Mucosa of stomach (tissue), 1 donor: Measurements from ENCODE around the gene CPXM2.

Experiments
- H3K27me3 ChIP-seq: one replicate; pipeline ENCODE4 v1.7.0; 2013; ENCODE audit warnings: mild to moderate bottlenecking, low read length; ENCODE audit not compliant: control insufficient read depth, insufficient read depth
- H3K36me3 ChIP-seq: one replicate; pipeline ENCODE4 v1.7.0; 2013; ENCODE audit warnings: low read length; ENCODE audit not compliant: control insufficient read depth, insufficient read depth
- H3K4me1 ChIP-seq: one replicate; pipeline ENCODE4 v1.7.0; 2013; ENCODE audit warnings: mild to moderate bottlenecking, low read length; ENCODE audit not compliant: control insufficient read depth, insufficient read depth
- H3K4me3 ChIP-seq: one replicate; pipeline ENCODE4 v1.7.0; 2013; ENCODE audit warnings: low read length
- H3K9ac ChIP-seq: one replicate; pipeline ENCODE4 v1.7.0; 2013; ENCODE audit warnings: mild to moderate bottlenecking, low read length, moderate library complexity
- H3K9me3 ChIP-seq: one replicate; pipeline ENCODE4 v1.7.0; 2013; ENCODE audit warnings: mild to moderate bottlenecking, low read length, moderate library complexity; ENCODE audit not compliant: control insufficient read depth
- donor health status: Pancreatic carcinoma.

CPXM2 gene

DNA sequence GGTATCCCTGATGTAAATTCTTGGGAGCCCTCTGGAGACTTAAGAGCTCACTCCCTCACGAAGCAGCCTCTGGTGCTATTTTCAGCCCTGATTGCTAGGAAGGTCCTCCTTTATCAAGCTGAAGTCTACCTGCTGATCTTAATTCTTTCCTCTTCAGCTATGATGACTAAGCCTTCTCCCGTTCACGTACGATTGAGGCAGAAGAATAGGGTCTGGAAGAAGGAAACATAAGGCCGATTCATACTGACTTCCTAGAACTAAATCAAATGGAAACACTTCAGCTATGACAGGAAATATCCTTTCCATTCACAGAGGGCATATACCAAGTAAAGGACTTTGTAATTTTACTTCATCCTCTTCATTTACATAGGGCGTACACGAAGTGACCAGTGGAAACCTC, 107.0 kb downstream of the CPXM2 start:
- no peak overlapping the region for H3K4me3 ChIP-seq
- no peaks in the 10 kb centered on the region for H3K27me3 ChIP-seq
- no peak overlapping the region for H3K9ac ChIP-seq
- H3K9me3 ChIP-seq: no peaks in the 10 kb centered on the region
- no peaks in the 10 kb centered on the region for H3K4me1 ChIP-seq
- no peaks in the 10 kb centered on the region for H3K36me3 ChIP-seq

DNA sequence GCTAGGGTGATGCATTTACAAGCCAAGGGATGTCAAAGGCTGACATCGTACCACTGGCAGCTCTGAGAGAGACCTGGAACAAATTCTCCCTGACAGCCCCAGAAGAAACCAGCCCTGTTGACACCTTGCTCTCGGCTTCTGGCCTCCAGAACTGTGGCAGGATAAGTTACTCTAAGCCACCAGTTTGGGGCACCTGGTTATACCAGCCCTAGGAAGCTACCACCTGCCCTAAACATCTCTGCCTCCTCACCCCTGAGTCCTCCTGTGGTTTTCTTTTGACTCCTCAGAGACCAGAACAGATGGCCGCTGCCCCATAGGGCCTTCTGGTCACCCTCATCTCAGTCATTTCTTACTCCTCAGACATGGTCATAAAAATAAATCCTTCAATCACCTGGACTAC, 107.4 kb downstream of the CPXM2 start:
- Histone ChIP-seq H3K9me3 (no peaks in the 10 kb centered on the region), H3K4me3 (no peak overlapping the region), H3K4me1 (no peaks in the 10 kb centered on the region), H3K36me3 (no peaks in the 10 kb centered on the region), H3K27me3 (no peaks in the 10 kb centered on the region), H3K9ac (no peak overlapping the region)

DNA sequence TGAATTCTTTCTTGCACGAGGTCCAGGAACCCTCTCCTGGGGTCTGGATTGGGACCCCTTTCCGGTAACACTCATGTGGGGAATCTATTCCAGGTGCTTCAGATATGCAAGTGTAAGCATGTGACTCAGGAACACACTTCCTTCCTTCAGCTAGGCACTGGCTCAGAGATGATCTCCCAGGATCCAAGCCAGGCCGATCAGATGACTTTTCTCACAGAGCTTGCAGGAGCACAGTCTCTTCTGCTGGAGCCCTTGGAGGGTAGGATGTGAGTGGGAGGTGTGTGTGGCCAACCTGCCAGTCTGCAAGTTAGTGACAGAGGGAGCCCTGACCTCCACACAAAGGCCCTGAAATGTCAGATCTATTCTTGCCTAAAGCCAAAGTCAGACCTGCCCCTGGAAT, 108.3 kb downstream of the CPXM2 start:
- Histone ChIP-seq H3K4me1 (no peaks in the 10 kb centered on the region), H3K9me3 (no peaks in the 10 kb centered on the region), H3K27me3 (no peaks in the 10 kb centered on the region), H3K36me3 (no peaks in the 10 kb centered on the region), H3K9ac (no peak overlapping the region), H3K4me3 (no peak overlapping the region)

DNA sequence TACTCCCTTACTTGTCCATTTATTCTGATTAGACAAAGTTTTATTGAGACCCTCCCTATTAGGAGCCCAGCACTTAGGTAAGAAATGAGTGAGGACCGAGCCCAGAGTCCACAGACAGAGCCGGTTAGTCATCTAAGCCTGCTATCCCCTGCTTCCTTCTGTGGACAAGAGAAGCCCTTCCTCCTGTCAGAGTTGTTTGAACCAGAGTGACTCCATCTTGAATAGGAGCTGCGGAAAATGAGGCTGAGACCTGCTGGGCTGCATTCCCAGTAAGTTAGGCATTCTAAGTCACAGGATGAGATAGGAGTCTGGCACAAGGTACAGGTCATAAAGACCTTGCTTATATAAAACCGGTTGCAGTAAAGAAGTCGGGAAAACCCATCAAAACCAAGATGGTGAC, 109.1 kb downstream of the CPXM2 start:
- Histone ChIP-seq H3K4me1 (no peaks in the 10 kb centered on the region), H3K36me3 (no peaks in the 10 kb centered on the region), H3K27me3 (no peaks in the 10 kb centered on the region), H3K9me3 (no peaks in the 10 kb centered on the region), H3K9ac (no peak overlapping the region), H3K4me3 (no peak overlapping the region)

DNA sequence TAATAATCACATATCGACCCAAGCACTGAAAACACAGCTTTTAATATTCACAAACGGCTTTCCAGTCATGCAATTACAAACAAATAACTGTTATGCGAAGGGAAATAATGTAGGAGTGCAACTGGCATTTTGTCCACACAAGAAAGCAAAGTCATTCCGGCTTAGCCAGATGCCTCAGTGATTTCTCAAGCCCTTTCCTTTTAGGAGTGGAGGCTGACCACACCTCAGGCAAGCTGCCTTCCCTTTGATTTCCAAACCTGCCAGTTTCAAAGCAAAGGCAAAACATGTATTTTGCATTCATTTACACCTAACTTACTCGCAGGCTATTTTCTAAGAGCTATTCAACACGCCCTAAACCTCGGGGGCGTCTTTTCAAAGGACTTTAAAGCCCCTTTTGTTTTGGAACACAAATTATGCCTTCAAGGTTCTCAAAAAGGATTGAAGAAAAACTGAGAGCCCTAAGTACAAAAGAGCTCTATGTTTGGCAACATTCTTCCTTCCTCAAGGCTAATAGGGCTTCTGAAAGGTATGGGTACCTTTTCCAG, 109.6 kb downstream of the CPXM2 start:
- H3K27me3 ChIP-seq: no peaks in the 10 kb centered on the region
- no peaks in the 10 kb centered on the region for H3K36me3 ChIP-seq
- H3K4me1 ChIP-seq: no peaks in the 10 kb centered on the region
- no peak overlapping the region for H3K9ac ChIP-seq
- no peak overlapping the region for H3K4me3 ChIP-seq
- H3K9me3 ChIP-seq: no peaks in the 10 kb centered on the region

DNA sequence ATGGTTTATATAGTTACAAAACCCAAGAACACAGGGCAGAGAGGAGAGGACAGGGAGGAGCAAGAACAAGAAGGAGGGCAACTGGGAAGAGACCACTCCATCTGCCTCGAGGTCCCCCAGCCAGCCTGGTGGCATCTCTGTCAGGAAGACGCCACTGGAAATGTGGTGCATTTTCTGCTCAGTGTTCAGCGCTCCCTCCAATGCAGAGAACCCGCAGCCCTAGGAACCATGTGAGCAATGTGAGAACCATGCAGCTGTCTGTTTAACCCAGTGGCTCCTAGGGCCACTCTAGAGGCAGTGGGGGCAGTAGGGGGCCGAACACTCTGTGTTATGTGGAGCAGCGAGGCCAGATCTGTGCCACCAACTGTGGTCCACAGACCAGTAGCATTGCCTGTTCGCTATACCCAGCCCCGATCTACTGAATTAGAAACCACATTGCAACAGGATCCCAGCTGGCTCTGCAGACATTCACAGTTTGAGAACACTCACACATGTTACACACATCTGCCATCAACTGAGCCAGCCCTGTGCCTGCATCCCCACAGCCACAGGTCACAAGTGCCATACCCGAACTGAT, 110.2 kb downstream of the CPXM2 start:
- no peaks in the 10 kb centered on the region for H3K36me3 ChIP-seq
- H3K9ac ChIP-seq: no peak overlapping the region
- no peaks in the 10 kb centered on the region for H3K4me1 ChIP-seq
- H3K9me3 ChIP-seq: no peaks in the 10 kb centered on the region
- H3K4me3 ChIP-seq: no peak overlapping the region
- H3K27me3 ChIP-seq: no peaks in the 10 kb centered on the region

DNA sequence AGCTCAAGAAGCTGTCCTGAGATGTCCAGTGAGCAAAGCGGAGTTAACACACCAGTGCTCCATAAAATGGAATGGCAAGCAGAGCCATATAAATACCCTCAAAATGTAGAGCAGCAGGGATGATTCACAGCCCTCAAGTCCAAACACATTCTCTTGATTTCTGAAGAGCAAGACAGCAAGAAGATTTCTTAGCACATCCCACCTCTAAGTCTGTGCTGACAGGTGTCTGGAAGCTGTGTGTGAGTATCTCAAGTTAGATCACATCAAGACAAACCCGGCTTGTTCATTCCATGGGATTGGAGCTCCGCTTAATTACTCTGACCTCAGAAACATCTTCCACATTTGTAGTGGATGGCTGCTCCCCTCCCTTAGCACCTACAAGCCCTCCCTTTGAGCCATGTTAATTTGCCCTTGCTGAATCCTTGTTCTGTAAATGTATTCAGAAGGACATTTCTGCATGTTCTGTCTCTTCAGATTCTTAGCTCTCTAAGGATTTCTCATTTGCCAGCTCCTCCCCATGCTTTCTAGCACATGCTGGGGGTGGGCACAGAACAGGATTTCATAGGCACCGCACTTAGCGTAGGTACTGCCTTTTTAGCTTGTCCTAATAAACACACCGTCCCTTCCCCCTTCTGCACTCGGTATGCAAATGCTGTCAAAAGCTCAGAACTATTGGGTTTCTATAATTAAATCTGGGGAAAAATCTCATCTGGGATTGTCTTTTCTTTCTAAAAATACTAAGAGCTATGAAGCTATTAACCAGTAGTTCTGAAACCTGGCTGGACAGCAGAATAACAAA, 112.7 kb downstream of the CPXM2 start:
- H3K27me3 ChIP-seq: no peaks in the 10 kb centered on the region
- H3K36me3 ChIP-seq: no peaks in the 10 kb centered on the region
- H3K4me3 ChIP-seq: no peak overlapping the region
- no peaks in the 10 kb centered on the region for H3K9me3 ChIP-seq
- no peak overlapping the region for H3K9ac ChIP-seq
- no peaks in the 10 kb centered on the region for H3K4me1 ChIP-seq

DNA sequence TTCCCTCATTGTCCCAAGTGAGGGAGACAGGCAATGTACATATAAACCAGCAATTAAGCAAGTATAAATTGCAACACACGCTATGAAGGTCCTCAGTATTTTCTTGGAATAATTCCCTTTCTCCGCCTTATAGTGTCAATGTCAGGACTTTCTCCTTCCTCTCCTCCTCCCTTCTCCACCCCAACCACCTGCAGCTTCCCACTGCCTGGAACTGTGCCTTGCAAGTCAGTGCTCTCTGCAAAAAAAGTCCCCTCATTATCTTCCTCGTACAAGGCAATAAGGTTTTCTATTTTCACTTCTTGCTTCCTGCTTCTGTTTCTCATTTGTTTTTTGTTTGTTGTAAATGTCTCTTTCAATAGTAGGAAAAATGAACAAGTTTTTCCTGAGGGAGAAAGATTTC, 113.7 kb downstream of the CPXM2 start:
- H3K36me3 ChIP-seq: no peaks in the 10 kb centered on the region
- H3K9ac ChIP-seq: no peak overlapping the region
- H3K4me3 ChIP-seq: no peak overlapping the region
- H3K27me3 ChIP-seq: no peaks in the 10 kb centered on the region
- no peaks in the 10 kb centered on the region for H3K4me1 ChIP-seq
- no peaks in the 10 kb centered on the region for H3K9me3 ChIP-seq

DNA sequence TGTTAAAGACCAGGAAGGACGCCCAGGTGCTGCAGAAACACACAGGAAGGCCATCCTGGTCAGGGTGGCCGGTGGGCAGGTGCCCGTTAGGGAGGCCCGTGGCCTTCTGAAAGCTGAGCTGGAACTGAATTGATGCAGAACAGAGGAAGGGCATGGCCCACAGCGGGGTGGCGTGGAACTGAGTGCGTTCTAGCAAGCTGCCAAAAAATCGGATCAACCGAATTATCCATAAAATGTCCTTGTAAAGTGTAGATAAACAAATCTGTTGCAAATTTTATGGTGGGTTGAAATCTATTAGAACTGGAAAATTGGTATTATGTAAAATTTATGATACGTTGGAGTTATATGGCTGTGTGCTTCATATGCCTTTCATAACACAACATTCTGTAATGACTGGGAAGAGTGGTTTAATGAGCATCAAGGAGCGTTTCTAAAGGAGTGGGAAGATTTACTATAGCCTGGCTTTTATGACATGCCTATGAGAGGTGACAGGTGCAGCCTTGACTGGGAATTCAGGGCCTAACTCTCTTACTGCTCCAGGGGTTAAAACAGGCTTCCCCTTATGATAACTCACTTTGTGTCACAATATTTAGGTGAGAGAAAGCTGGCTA, 117.4 kb downstream of the CPXM2 start:
- no peaks in the 10 kb centered on the region for H3K4me1 ChIP-seq
- no peaks in the 10 kb centered on the region for H3K27me3 ChIP-seq

DNA sequence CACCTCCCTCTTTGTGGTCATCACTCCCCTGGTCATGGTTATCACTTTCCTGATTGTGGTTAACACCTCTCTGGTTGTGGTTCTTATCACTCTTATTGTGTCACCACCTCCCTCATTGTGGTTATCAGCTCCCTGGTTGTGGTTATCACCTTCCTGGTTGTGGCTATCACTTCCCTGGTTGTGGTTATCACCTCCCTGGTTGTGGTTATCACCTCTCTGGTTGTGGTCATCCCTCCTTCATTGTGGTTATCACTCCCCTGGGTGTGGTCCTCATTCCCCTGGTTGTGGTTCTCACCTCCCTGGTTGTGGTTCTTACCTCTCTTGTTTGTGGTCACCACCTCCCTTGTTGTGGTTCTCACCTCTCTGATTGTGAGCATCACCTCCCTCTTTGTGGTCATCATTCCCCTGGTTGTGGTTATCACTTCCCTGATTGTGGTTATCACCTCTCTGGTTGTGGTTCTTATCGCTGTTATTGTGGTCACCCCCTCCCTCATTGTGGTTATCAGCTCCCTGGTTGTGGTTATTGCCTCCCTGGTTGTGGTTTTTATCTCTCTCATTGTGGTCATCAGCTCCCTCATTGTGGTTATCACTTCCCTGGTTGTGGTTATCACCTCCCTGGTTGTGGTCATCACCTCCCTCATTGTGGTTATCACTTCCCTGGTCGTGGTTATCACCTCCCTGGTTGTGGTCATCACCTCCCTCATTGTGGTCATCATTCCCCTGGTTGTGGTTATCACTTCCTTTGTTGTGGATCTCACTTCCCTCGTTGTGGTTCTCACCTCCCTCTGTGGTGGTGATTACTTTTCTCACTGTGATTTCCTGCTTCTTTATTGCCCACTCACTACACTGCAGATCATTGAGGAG, 118.7 kb downstream of the CPXM2 start:
- H3K4me3 ChIP-seq: no peak overlapping the region
- H3K36me3 ChIP-seq: no peaks in the 10 kb centered on the region
- H3K9me3 ChIP-seq: no peaks in the 10 kb centered on the region

More for the DNA sequence above, 117.4 kb downstream of the CPXM2 start:
- no peaks in the 10 kb centered on the region for H3K9me3 ChIP-seq
- H3K4me3 ChIP-seq: no peak overlapping the region
- no peak overlapping the region for H3K9ac ChIP-seq
- no peaks in the 10 kb centered on the region for H3K36me3 ChIP-seq

DNA sequence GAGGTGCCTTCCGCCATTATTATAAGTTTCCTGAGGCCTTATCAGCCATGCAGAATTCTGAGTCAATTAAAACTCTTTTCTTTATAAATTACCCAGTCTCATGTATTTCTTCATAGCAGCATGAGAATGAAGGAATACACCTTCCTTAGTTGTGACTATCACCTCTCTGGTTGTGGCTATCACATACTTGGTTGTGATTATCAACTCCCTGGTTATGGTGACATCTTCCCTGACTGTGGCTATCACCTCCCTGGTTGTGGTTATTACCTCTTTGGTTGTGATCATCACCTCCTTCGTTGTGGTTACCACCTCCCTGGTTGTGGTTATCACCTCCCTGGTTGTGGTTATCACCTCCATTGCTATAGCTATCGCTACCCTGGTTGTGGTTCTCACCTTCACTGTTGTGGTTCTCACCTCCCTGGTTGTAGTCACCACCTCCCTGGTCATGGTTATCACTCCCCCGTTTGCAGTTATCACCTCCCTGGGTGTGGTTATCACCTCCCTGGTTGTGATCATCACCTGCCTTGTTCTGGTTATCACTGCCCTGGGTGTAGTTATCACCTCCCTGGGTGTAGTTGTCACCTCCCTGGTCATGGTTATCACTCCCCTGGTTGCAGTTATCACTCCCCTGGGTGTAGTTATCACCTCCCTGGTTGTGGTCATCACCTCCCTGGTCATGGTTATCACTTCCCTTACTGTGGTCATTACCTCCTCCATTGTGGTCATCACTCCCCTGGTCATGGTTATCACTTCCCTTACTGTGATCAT, 119.5 kb downstream of the CPXM2 start:
- Histone ChIP-seq H3K4me3 (no peak overlapping the region), H3K9ac (no peak overlapping the region), H3K27me3 (no peaks in the 10 kb centered on the region), H3K36me3 (no peaks in the 10 kb centered on the region), H3K9me3 (no peaks in the 10 kb centered on the region), H3K4me1 (no peaks in the 10 kb centered on the region)

More for the DNA sequence above, 118.7 kb downstream of the CPXM2 start:
- Histone ChIP-seq H3K27me3 (no peaks in the 10 kb centered on the region), H3K4me1 (no peaks in the 10 kb centered on the region), H3K9ac (no peak overlapping the region)
